ENCODE results near the gene XIRP1. TPM values are rescaled to one million over a fixed set of nuclear protein-coding genes. Genes with fewer than 3 reads are reported as not detected.

Gene XIRP1
- total RNA-seq, 3 donors from 2014 or later: 0.31 TPM; not detected in 2

DNA sequence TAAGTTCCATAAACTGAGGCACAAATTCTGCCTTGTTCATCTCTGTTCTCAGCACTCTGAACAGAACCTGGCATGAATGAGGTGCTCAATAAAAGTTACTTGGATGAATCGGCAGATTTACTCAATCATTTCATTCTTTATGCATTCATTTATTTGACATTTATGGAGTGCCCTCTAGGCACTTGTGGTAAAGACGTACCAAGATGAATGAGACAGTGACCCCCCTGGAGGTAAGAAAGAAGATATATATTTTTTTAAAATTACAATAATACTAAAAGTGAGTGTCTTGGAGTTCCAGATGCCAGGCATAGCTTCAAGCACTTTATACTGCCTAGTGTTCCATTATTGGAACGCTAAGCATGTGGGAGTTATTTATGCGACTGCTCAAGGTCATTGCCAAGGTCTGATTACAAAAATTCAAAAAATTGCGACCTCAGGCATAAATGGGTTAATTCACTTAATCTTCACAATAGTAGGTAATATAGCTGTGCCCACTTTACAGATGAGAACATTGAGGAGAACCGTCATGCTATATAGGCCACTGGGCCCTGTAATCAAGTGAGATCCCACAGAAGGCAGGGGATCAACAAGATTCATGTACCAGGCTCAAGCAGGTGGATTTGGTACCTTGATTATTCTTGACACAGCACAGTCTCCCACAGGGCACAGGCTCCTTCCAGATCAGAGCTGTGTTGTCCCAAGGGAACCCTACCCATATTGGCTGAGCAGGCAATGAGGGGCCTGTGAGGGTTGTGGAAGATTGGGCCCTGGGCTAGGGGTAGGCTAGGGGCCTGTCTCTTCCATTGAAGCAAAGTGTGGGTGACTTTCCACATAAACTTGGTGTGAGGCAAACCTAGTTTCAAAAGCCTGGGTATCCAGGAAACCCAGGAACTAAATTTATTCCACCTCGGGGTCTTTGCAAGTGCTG lies 10.7 kb downstream of the XIRP1 start:
- intact Hi-C loops (cut with DNase I, micrococcal nuclease): loop anchor here (5.0 to 10.0 kb wide), 2 partner anchors 39 to 47 kb away; no protein-coding TSS in a partner anchor
- no peak overlapping the region for H3K4me3 ChIP-seq
- TF ChIP-seq, protein P1, sequence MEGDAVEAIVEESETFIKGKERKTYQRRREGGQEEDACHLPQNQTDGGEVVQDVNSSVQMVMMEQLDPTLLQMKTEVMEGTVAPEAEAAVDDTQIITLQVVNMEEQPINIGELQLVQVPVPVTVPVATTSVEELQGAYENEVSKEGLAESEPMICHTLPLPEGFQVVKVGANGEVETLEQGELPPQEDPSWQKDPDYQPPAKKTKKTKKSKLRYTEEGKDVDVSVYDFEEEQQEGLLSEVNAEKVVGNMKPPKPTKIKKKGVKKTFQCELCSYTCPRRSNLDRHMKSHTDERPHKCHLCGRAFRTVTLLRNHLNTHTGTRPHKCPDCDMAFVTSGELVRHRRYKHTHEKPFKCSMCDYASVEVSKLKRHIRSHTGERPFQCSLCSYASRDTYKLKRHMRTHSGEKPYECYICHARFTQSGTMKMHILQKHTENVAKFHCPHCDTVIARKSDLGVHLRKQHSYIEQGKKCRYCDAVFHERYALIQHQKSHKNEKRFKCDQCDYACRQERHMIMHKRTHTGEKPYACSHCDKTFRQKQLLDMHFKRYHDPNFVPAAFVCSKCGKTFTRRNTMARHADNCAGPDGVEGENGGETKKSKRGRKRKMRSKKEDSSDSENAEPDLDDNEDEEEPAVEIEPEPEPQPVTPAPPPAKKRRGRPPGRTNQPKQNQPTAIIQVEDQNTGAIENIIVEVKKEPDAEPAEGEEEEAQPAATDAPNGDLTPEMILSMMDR (IDR thresholded peaks at IDR 0.05): no peak
- peaks cover 14% of the 10 kb centered on the region for H3K4me1 ChIP-seq (ENCODE audit: low read depth)
- ATAC-seq (no peak), DNase-seq (no peak)
- no peaks in the 10 kb centered on the region for H3K9me3 ChIP-seq
- H3K36me3 ChIP-seq (ENCODE audit: low read depth): no peaks in the 10 kb centered on the region

DNA sequence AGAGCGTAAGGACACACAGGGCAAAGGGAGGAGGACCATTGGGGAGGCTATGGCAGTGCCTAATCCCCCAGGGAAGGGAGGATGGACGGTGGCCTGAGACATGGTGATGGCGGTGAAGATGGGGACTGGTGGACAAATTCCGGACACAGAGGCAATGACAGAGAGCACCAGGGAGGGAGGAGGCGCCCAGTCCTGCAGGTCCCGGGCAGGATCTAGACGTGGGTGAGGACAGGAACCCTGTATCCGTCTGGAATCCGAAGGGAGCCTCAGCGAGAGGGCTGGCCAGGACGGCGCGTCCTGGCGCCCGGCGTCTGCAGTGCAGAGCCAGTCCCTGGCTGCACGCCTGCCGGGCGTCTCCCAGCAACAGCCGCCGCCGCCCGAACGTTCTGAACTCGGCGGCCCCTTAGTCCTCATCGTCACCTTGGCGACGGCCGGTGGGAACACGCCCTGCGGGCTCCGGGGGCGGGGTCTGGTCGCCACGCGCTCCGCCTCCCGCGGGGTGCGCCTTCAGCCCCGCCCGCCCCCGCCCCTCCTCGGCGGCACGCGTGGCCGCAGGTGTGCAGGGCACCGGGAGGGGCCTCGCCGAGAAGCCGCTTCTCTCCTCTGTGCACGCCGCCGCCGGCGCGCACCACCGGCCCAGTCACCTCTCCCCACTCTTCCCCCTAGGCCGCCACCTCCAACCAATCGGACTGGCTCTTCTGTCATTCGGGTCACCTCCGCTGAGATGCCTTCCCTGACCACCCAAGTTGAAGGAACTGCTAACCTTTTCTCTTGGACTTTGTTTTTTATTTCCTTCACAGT lies 11.6 kb downstream of the XIRP1 start:
- H3K36me3 ChIP-seq (ENCODE audit: low read depth): no peaks in the 10 kb centered on the region
- H3K4me3 ChIP-seq: no peak overlapping the region
- ATAC-seq (peak; percentile 92), DNase-seq (peak; percentile 94 to 97 (median 97))
- H3K4me1 ChIP-seq (ENCODE audit: low read depth): peaks cover 14% of the 10 kb centered on the region
- H3K9me3 ChIP-seq: no peaks in the 10 kb centered on the region
- intact Hi-C loops (cut with DNase I, micrococcal nuclease): loop anchor here (5.0 to 10.0 kb wide), 2 partner anchors 38 to 46 kb away; no protein-coding TSS in a partner anchor
- TF ChIP-seq, protein P1 (IDR thresholded peaks at IDR 0.05): peak; percentile 41

DNA sequence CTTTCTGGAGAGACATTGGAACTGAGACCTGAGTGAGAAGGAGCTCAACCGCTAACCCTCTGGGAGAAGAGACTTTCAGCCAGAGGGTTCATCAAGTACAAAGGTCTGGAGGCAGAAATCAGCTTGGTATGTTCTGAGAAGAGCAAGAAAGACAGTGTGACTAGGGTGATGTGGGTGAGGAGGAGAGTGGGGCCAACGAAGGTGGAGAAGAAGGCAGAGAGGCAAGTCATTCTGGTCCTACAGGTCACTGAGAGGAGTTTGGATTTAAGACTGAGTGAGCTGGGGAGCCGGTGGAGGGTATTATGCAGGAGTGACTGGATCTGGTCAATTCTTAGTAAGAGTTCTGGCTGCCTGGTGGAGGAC lies 12.2 kb downstream of the XIRP1 start:
- TF ChIP-seq, protein P1 (IDR thresholded peaks at IDR 0.05): no peak
- Histone ChIP-seq H3K4me1 (ENCODE audit: low read depth) (peaks cover 14% of the 10 kb centered on the region), H3K9me3 (no peaks in the 10 kb centered on the region), H3K36me3 (ENCODE audit: low read depth) (no peaks in the 10 kb centered on the region), H3K4me3 (no peak overlapping the region)
- ATAC-seq (no peak), DNase-seq (no peak)
- intact Hi-C loops (cut with DNase I, micrococcal nuclease): loop anchor here (5.0 to 10.0 kb wide), 2 partner anchors 38 to 45 kb away; no protein-coding TSS in a partner anchor

DNA sequence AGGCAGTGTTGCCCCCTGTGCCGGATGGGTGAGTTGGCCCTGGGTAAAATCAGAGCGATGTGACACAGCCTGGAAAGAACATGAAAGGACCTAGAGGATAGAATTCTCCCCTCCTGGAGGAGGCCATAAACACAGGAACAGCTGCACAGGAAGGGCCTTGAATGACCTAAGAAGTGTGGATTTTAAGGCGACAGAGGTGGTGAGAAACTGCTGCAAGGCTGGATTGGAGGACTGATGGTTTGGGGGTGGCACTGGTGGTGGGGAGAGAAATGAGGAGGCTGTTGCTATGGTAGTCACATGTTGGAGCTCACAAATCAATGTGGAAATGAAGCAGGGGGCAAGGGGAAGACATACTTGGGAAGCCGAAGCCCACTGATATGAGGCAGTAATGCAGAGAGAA lies 13.8 kb downstream of the XIRP1 start:
- no peak overlapping the region for H3K4me3 ChIP-seq
- no peak for DNase-seq
- intact Hi-C loops (cut with DNase I, micrococcal nuclease): no loop called here
- ATAC-seq: no peak
- H3K36me3 ChIP-seq (ENCODE audit: low read depth): no peaks in the 10 kb centered on the region
- TF ChIP-seq, protein P1 (IDR thresholded peaks at IDR 0.05): no peak
- peaks cover 14% of the 10 kb centered on the region for H3K4me1 ChIP-seq (ENCODE audit: low read depth)
- H3K9me3 ChIP-seq: no peaks in the 10 kb centered on the region

DNA sequence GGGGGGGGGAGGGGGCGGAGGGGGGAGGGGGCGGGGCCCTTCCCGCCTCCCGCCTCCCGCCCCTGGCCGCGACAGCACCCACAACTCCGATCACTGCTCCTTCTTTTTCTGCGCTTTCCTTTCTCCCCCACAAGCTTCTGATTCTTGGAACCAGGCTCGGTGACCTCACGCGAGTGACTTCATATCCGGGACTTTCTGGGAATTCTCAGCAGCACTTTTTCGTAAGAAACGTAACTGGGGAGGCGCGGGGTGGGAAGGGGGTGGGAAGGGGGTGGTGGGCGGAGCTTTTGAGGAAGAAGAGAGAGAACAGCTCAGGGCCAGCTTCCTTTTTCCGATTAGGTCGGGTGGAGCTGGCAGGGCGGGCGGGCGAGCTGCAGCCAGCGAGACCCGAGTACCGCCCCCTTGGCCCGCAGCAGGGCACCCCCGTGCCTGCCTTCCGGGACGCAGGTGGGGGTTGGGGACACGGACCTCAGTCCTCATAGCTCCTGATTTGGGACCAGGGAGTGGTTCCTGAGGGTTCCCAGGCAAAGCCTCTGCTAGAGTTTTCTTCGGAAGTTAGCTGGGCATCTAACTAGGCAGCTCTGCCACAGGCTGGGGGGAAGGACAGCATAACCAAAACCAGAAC lies 14.6 kb downstream of the XIRP1 start:
- intact Hi-C loops (cut with DNase I, micrococcal nuclease): no loop called here
- DNase-seq (peak; percentile 85 to 91 (median 88)), ATAC-seq (peak; percentile 63)
- peaks cover 14% of the 10 kb centered on the region for H3K4me1 ChIP-seq (ENCODE audit: low read depth)
- H3K4me3 ChIP-seq: no peak overlapping the region
- H3K36me3 ChIP-seq (ENCODE audit: low read depth): no peaks in the 10 kb centered on the region
- no peaks in the 10 kb centered on the region for H3K9me3 ChIP-seq
- TF ChIP-seq, protein P1 (IDR thresholded peaks at IDR 0.05): no peak
